Measurements from ENCODE around the gene CASP10.
"Not testable (repeated sequence)": the region's sequence is repeated elsewhere in the genome, so short reads cannot be mapped to it uniquely, and the experiment has no call there.

CASP10 gene

DNA sequence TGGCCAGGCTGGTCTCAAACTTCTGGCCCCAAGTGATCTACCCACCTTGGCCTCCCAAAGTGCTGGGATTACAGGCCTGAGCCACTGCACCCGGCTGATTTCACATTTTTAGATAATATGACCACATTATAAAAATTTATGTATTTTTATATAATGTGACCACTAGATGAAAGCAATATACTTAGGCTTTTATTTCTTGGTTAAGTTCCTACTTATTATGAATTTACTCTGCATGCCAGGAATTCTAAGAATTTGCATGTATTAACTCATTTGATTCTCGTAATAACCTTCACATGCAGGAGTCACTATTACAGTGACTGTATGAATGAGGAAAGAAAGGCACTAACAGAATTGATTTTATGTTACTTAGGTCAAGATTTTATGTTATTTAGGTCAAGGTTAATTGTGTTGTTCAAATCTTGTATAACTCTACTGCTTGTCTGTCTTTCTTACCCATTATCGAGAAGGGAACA, 51.8 kb downstream of the CASP10 start:
- DNase-seq = no peak

DNA sequence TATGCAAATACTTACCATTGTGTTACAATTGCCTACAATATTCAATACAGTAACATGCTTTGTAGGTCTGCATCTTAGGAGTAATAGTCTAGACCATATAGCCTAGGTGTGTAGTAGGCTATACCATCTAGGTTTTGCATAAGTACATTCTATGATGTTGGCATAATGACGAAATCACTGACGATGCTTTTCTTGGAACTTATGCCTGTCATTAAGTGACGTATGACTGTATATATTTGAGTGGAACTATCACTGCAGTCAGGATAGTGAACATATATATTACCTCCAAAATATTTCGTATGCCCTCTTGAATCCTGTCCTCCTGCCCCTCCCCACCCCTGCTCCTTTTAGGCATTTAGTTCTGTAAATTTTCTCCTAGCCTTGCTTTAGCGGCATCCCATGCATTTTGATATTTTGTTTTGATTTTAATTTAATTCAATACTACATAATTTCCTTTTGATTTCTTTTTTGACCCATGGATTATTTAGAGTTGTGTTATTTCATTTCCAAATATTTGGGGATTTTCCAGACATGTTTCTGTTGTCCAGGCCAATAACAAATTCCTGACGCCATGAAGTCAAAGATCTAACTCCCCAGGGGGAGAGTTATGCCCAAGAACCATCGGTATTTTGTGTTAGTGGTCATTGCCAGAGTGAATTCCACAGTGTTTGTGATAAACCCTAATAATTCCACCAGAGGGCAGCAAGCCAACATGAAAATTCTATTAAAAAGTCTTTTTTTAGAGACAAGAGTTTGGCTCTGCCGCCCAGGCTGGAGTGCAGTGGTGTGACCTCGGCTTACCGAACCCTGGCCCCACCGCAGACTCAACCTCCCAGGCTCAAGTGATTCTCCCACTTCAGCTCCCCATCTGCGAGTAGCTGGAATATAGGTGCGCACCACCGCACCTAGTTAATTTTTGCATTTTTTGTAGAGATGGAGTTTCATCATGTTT, 53.2 kb downstream of the CASP10 start:
- no peak for DNase-seq

DNA sequence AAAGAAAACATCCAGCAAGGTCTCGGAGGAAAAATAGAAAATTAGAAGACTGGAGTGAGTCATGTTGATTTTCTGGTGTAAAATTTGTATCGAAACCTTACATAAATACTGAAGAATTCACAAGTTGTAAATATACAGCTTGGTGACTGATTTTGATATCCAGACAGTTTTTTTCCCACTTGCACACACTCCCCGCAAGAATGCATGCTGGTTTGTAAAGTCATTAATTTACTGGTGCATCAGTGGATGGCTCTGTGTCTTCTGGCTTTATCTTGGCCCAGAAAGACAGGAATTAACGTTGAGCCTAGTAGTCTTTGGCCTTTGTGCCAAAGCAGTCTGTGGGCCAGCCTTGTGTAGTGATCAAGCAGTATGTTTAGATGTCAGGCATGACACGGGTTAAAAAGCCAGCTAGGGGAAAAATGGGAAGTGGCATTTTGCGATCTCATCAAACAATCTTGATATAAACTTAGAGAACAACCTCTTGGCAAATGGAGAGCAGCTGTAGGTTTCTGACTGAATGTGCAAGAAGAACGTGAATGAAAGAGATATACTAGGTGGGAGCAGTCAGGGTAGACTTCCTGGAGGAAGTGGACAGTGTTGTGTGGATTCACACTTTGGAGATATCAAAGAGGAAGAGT, 54.7 kb downstream of the CASP10 start:
- DNase-seq = no peak

DNA sequence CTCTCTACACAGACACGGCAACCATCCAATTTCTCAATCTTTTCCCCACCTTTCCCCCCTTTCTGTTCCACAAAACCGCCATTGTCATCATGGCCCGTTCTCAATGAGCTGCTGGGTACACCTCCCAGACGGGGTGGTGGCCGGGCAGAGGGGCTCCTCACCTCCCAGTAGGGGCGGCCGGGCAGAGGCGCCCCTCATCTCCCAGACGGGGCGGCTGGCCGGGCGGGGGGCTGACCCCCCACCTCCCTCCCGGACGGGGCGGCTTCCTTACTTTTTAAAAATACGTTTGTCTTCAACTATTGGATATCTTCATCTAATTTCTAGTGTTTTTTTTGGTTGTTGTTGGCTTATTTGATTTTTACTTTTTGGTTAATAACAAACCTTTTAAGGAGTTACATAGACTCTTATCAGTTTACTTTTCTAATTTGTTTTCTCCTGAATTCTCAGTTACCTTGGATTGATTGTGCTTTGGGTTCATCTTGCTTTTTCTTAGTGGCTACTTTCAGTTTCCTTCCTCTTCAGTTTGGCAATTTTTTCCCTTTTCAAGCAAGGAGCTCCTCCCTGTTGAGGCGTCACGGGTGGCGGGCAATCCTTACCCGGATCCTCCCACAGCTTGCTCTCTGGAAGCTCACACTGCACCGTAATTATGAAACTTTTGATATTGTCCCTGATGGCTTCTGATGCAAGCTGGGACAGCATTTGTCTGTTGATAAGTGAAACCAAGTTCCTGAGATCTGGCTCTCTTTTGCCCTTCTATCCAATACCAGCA, 56.4 kb downstream of the CASP10 start:
- not testable (repeated sequence) for DNase-seq

DNA sequence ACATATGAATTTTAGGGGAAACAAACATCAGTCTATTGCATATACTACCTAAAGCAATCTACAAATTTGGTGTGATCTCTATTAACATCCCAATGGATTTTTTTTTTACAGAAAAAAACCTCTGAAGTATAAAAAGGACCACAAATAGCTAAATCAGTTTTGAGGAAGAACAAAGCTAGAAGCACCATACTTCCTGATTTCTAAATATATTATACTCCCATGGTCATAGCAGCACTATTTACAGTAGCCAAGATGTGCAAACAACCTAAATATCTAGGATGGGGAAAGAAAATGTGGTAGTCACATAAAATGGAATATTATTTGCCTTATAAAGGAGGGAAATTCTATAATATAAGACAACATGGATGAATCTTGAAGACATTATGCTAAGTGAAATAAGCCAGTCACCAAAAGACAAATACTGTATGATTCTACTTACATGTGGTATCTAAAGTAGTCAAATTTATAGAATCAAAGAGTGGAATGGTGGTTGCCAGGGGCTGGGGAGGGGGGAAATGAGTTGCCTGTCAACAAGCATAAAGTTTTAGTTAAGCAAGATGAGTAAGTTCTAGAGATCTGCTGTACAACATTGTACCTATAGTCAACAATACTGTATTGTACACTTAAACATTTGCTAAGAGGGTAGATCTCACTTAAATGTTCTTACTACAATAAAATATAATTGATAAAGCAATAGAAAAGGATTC, 59.8 kb downstream of the CASP10 start:
- DNase-seq = no peak

DNA sequence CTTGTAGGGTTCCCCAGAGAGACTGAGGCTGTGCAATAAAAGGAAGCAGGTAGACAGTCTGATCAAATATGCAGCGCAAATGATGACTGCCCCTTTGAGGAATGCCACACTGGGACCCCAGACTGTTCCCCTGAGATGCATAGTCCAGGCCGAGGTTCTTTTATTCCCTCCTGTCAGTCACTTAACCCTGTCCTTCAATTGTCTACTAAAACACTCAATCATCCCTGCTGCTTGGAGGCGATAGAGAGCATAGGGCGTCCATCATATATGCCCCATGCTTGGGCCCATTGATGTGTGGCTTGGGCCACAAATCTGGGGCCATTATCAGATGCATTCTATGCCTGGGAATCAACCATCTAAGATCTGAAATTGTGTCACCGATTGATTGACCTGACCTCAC, 61.9 kb downstream of the CASP10 start:
- no peak for DNase-seq

DNA sequence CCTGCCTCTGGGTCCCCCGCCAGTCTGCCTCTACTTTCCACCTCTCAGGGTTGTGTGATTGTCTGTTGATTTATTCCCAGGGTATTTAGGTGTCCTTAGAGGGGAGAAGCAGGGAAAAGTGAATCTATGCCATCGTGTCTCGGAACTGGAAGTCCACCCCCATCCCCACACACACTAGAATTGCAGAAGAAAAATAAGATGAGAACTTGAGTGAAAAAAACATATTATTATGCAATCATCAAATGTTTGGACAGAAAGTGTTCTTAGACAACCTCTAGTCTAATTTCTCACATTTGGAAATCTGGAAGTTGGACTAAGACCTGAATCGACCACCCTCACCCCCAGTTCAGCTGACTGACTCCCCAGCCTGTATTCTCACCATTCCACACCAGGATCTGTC, 63.3 kb downstream of the CASP10 start:
- no peak for DNase-seq

DNA sequence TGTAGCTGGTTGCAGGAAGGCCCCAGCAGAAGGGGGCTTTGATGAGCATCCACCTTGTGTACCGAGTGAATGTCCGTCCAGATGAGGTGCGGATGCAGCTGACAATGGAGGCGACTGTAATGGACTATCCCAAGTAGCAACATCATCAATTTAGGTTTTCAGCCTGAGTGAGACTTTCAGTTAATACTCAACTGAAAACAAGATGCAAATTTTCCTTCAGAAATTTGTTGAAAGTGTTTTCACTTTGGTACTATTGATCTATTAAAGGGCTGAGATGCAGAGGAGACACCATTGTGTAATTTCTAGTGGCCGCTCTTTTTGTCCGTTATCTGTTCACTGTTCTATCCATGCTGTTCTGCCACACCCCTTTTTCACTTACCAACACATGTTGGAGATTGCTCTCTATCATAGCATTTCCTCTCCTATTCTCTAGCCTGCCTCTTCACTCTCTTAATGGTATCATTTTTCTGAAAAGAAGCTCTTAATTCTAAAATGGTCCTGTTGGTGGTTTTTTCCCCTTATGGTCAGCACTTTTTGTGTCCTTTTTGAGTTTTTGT, 65.4 kb downstream of the CASP10 start:
- no peak for DNase-seq

DNA sequence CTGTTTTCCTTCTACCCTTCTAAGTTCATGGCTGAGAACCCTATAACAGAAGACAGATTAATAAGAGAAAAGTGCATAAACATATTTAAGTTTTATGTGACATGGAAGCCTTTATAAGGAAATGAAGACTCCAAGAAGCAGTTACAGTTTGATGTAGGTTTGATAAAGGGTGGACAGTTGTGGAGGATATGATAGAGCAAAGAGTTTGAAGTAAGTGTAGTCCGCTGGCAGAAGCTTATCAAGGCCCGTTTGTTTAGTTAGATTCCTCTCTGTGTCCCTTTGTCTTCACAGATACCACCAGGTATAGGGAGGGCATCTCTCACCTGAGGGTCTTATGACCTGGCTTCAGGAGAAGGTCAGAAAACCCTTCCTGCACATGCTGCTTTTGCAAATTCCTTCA, 66.9 kb downstream of the CASP10 start:
- DNase-seq = no peak

DNA sequence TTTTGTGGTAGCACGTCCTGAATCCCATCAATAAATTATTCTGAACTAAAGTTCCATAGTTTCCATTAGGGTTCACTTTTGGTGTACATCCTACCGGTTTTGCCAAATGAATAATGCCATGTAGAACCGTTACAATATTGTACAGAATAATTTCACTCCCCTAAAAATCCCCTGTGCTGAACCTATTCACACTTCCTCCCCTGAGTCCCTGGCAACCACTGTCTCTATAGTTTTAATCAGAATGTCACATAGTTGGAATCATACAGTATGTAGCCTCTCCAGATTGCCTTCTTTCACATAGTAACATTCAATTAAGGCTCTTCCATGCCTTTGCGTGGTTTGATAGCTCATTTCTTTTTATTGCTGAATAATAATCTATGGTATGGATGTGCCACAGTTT, 67.8 kb downstream of the CASP10 start:
- DNase-seq = no peak

DNA sequence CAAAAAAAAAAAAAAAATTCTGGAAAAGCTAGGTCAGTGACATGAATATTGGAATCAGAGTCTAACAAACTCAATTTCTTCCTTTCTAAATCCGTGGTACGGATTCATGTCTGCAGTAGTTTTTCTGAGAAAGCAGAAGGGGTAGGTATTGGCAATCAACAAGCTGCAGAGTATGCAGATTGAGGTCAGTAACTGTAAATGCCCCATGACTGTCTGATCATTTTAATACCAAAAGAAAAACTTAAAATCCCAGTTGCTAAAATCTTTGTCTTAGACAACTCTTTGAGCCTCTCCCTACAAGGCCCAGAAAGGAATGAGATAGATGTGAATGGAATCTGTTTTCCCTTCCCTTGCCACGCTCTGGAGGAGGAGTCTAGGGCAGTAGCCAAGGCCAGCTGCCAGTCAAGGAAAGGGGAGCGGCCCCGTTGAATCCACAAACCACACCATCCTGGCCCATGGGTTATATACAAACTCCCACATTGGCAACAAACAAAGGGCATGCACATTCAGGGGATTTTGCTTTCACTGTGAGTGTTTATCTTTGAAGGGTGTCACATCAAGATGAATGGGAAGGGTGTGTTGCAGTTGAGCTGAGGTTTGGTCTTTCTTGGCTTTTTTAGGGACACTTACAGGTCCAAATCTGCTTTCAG, 71.3 kb downstream of the CASP10 start:
- DNase-seq = no peak

DNA sequence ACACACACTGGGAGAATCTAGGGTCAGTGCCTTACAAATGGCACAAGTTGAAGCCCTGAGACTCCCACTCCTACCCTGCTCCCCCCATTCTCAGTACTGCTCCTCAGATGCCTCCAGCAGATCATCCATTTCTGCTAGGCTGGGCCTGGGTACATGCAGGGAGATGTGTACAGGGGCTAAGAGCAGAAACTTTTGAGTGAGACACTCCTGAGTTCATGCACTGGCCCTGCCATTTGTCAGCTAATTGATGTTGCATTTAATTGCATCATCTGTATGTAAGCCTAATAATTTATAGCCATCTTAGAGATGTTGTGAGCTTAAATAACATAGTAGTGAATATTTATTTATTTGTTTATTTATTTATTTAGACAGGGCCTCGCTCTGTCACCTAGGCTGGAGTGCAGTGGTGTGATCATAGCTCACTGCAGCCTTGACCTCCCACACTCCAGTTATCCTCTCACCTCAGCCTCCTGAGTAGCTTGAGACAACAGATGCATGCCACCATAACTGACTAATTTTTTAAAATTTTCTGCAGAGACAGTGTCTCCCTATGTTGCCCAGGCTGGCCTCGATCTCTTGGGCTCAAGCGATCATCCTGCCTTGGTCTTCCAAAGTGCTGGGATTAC, 72.6 kb downstream of the CASP10 start:
- DNase-seq = no peak

DNA sequence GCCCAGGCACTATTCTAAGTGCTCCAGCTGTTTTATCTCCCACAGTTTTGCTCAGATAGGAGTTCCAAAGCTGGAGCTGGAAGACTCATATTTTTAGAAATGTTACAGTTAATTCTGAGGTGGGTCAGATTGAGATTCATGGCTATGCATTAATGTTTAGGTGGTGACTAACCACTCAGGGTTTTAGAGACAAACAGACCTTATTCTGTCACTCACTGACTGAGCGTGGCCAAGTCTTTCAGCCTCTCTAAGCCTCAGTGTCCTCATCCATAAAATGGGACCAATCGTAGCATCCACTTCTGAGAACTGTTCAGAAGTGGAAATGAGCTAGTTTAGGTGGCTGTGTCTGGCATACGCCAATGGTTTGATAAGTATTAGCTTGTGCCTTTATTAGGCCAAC, 73.1 kb downstream of the CASP10 start:
- DNase-seq = no peak

DNA sequence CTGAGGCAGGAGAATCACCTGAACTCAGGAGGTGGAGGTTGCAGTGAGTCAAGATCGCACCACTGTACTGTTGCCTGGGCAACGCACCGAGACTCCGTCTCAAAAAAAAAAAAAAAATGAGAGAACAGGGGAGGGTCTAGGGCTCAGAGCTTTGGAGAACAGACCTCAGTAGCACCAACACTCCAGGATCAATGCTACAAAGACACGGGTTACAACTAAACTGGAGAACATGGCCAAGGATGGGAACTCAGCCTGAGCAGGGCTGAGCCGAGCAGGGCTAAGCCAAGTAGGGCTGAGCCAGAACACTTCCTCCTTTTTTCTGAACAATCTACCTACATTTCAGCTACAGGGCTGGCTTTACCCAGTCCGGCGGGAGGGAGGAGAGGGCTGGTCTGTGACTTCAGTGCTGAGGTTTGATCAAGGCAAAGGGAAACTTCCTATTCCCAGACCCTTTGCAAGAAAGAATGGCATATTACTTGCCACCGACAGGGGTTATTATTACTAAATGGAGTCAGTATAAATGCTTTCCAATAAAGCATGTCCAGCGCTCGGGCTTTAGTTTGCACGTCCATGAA, 74.5 kb downstream of the CASP10 start:
- no peak for DNase-seq

DNA sequence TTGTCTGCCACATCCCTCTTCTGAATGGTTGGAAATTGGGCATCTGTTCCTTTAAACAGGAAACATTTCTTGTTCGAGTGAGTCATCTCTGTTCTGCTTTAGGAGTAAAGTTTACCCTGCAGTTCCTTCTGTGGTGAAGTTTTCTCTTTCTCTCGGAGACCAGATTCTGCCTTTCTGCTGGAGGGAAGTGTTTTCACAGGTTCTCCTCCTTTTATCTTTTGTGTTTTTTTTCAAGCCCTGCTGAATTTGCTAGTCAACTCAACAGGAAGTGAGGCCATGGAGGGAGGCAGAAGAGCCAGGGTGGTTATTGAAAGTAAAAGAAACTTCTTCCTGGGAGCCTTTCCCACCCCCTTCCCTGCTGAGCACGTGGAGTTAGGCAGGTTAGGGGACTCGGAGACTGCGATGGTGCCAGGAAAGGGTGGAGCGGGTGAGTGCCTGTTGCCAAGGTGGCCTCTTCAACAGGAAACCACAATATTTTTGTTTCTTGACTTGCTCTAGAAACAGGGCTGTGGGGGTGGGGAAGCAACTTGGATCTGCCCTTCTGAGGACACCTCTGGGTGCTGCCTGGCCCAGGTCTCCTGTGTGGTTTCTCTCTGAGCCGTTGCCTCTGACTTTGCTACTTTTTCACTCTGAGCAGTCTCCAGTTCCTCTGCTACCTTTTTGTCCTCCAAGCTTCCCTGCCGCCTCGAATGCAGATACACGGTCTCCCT, 75.2 kb downstream of the CASP10 start:
- DNase-seq = no peak

DNA sequence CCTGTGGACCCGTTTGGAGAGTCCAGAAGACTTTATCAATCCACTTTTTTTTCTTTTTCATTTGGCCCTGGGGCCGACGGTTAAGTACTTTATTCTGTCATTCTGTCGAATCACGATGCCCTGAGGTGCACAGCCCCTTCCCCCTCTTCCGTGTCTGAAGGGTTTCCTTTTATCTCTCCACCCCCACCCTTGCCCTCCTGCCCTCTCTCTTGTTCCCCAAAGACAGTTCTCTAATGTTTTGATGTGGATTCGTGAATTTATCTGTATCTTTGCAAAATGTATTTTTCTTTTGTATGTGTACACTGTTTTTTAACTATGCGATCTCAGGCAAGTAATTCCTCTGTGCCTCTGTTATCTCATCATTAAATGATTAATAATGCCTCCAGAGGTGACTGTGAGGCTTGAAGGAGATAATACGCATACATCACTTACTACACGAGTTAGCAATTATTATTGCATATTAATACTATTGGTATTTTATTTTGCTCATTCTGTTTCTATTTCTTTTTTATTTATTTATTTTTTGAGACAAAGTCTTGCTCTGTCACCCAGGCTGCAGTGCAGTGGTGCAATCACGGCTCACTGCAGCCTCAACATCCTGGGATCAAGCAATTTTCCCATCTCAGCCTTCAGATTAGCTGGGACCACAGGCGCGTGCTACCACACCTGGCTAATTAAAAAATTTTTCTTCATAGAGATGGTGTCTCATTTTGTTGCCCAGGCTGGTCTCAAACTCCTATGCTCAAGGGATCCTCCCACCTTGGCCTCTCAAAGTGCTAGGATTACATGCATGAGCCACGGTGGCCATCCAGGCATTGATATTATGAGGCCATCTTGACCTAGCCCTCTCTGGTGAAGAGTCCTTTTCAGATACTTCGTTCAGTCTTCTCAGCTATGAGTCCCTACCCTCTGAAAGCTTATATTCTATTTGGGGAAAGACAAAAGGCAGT, 76.0 kb downstream of the CASP10 start:
- DNase-seq = no peak

DNA sequence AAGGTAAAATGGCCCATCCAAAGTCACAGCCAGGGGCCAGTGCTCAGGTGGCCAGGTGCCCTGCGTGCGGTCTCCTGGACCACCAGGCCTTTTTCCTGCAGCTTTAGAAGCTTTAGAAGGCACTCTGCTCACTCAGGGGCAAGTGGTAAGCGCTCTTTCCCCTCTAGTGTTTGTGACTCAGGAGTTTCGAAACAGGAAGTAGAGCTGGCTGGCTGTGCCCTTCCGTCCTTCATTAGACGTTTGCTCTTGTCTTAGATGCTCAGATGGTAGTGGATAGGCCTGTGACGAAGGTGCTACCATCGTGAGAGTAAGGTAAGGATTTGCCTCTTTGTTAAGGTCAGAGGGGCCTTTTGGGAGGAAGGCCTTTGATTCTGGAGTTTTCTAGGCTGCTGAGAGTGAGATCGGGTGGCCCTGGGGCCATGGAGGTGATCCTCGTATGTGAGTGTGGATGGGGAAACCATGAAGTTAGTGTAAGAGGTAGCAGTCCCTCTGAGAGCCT, 77.4 kb downstream of the CASP10 start, which contains the start of gene CASP8:
Gene CASP8, plus strand, starts transcription at position 235 of the 499 bp plus-strand sequence. CDS start 5,951 bp downstream, outside the sequence.
- no peak for DNase-seq

DNA sequence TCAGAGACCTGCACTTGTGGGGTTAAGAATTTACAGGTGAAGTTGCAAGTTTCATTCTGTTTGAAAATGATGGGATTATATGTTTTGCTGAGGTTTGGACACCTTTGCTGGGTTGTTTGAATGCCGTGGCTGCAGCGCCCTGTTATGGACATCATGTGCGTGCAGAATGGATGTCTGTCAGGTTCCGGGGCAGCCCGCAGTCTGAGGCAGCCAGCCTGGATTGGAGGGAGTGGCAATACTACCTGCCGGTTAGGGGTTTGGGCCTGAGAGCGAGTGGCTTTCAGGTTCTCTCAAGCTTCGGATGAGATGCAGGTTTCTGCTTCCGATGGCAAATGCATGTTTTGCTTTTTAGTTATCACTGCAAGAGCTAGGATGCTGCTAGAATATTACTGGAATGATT, 78.5 kb downstream of the CASP10 start:
- DNase-seq = no peak

DNA sequence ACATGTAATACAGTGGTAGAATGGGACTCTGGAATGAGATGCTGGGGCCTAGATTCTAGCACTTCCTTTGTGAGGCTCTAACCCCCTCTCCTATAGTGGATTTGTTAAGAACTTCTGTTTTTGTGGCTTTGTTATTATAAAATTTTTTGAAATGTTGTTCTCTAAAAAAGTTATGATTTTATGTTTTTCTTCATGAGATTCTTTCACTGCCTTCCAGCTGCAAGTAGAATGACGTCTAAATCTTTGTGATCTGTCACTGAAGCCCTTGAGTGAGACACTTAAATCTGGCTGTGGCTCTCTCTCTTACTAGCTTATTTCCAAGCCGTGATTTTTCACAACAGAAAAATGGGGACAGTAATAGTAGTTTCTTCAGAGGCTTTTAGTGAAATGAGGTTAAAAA, 79.0 kb downstream of the CASP10 start:
- DNase-seq = no peak

Measured in NCI-H1436 treated with DMSO at 0.1 percent for 48 hours (cell line).